Right kidney (tissue), 1 donor: ENCODE data around the gene CYSTM1.

Source experiments
- DNase-seq: peaks from one replicate; pipeline ENCODE4 v3.0.0-alpha.2; 2016

CYSTM1 gene

GRCh38 chr5:140205952-140206351 lies 31.0 kb downstream of the CYSTM1 start:
- no peak for DNase-seq

GRCh38 chr5:140207250-140207964 lies 32.4 kb downstream of the CYSTM1 start:
- no peak for DNase-seq

GRCh38 chr5:140208065-140208464 lies 33.1 kb downstream of the CYSTM1 start:
- no peak for DNase-seq

GRCh38 chr5:140213370-140213983 lies 38.5 kb downstream of the CYSTM1 start:
- DNase-seq = no peak

- DNase-seq = no peak
Measured at GRCh38 chr5:140214831-140215230, 39.8 kb downstream of the CYSTM1 start.

- no peak for DNase-seq
Measured at GRCh38 chr5:140215276-140215675, 40.3 kb downstream of the CYSTM1 start.

GRCh38 chr5:140216478-140217074 lies 41.6 kb downstream of the CYSTM1 start:
- DNase-seq = no peak

- no peak for DNase-seq
Measured at GRCh38 chr5:140217299-140218026, 42.5 kb downstream of the CYSTM1 start.

GRCh38 chr5:140219068-140219991 lies 44.3 kb downstream of the CYSTM1 start:
- DNase-seq = no peak

- no peak for DNase-seq
Measured at GRCh38 chr5:140220032-140220697, 45.2 kb downstream of the CYSTM1 start.

GRCh38 chr5:140220698-140221064 lies 45.7 kb downstream of the CYSTM1 start:
- DNase-seq = no peak

GRCh38 chr5:140221697-140222223 lies 46.8 kb downstream of the CYSTM1 start:
- no peak for DNase-seq

GRCh38 chr5:140222416-140222815 lies 47.4 kb downstream of the CYSTM1 start:
- no peak for DNase-seq

GRCh38 chr5:140223567-140223966 lies 48.6 kb downstream of the CYSTM1 start:
- no peak for DNase-seq

- no peak for DNase-seq
Measured at GRCh38 chr5:140224658-140225057, 49.7 kb downstream of the CYSTM1 start.

- DNase-seq = no peak
Measured at GRCh38 chr5:140225396-140225795, 50.4 kb downstream of the CYSTM1 start.

- no peak for DNase-seq
Measured at GRCh38 chr5:140227046-140227445, 52.1 kb downstream of the CYSTM1 start.

GRCh38 chr5:140228364-140228837 lies 53.4 kb downstream of the CYSTM1 start:
- no peak for DNase-seq

- DNase-seq = no peak
Measured at GRCh38 chr5:140230373-140230772, 55.4 kb downstream of the CYSTM1 start.

GRCh38 chr5:140232731-140233130 lies 57.7 kb downstream of the CYSTM1 start:
- no peak for DNase-seq

- DNase-seq = no peak
Measured at GRCh38 chr5:140234377-140234989, 59.5 kb downstream of the CYSTM1 start.
